Endodermal cell (in vitro differentiated cells): Measurements from ENCODE around the gene DIRAS1. TPM values are rescaled to one million over a fixed set of nuclear protein-coding genes. Genes with fewer than 3 reads are reported as not detected.

ENCODE experiments used
- DNase-seq: peaks from one replicate; pipeline ENCODE4 v3.0.0-alpha.2; 2017
- H3K27ac ChIP-seq: 2 replicates; pipeline ENCODE4 v1.5.1; 2013; ENCODE audit warnings: mild to moderate bottlenecking, low read depth, low read length, moderate library complexity
- H3K27me3 ChIP-seq: 2 replicates; pipeline ENCODE4 v1.6.1; 2013; ENCODE audit warnings: mild to moderate bottlenecking, low read length, moderate library complexity; ENCODE audit not compliant: insufficient read depth, control insufficient read depth, poor library complexity, severe bottlenecking
- H3K36me3 ChIP-seq: 2 replicates; pipeline ENCODE4 v1.7.0; 2013; ENCODE audit warnings: mild to moderate bottlenecking, low read length, moderate library complexity; ENCODE audit not compliant: control insufficient read depth, insufficient read depth
- H3K4me1 ChIP-seq: one replicate; pipeline ENCODE4 v1.7.0; 2013; ENCODE audit warnings: low read length; ENCODE audit not compliant: control insufficient read depth, insufficient read depth
- H3K4me3 ChIP-seq: 2 replicates; pipeline ENCODE4 v1.5.1; 2013; ENCODE audit warnings: mild to moderate bottlenecking, low read length, moderate library complexity
- H3K9ac ChIP-seq: 2 replicates; pipeline ENCODE4 v1.6.1; 2013; ENCODE audit warnings: mild to moderate bottlenecking, low read length, moderate library complexity; ENCODE audit not compliant: poor library complexity, severe bottlenecking; ENCODE audit errors: extremely low read depth
- H3K9me3 ChIP-seq: 2 replicates; pipeline ENCODE4 v1.6.1; 2013; ENCODE audit warnings: mild to moderate bottlenecking, low read length, moderate library complexity; ENCODE audit not compliant: control insufficient read depth
- H3K27ac Mint-ChIP-seq: 2 replicates; pipeline ENCODE4 v1.8.0; 2020; ENCODE audit warnings: mixed read lengths
- H3K27me3 Mint-ChIP-seq: 2 replicates; pipeline ENCODE4 v1.8.0; 2021; ENCODE audit warnings: mild to moderate bottlenecking, mixed read lengths; ENCODE audit not compliant: insufficient read depth
- H3K36me3 Mint-ChIP-seq: 2 replicates; pipeline ENCODE4 v1.8.0; 2020; ENCODE audit warnings: low read depth, mixed read lengths
- H3K4me1 Mint-ChIP-seq: 2 replicates; pipeline ENCODE4 v1.8.0; 2020; ENCODE audit warnings: mixed read lengths
- H3K4me3 Mint-ChIP-seq: 2 replicates; pipeline ENCODE4 v1.8.0; 2020; ENCODE audit warnings: mild to moderate bottlenecking, moderate library complexity, mixed read lengths
- H3K9me3 Mint-ChIP-seq: 2 replicates; pipeline ENCODE4 v1.8.0; 2020; ENCODE audit warnings: mild to moderate bottlenecking, mixed read lengths
- CTCF ChIP-seq: fragments of 200-600 bp; sonication (generic); conservative IDR thresholded peaks from 2 replicates; pipeline ENCODE4 v1.5.0; 2021; ENCODE audit warnings: antibody characterized with exemption, mild to moderate bottlenecking
- WGBS, 2 experiments: methylation state at CpG; one replicate each; pipeline versions ENCODE4 v1.1.5 to v1.1.7; 2013; ENCODE audit warnings: missing lambda C conversion rate in 2 of 2, mixed read lengths in 1 of 2; ENCODE audit not compliant: insufficient coverage in 1 of 2, insufficient read length in 1 of 2; 5-methylcytosine and 5-hydroxymethylcytosine counted together
- total RNA-seq, 2 donors: library from RNA; stranded (reverse); fragmentation: NEBNext Ultra II Directional in 1 of 2; extraction: Animal tissue kit (Norgen Biotek cat#: 25700) in 1 of 2; gene quantifications; 2 replicates in 1 of 2; 3 replicates in 1 of 2; pipeline ENCODE4 v1.2.1, GENCODE V29; 2021

The DIRAS1 gene
- total RNA-seq, 2 donors from 2014 or later = 4.7 to 8.4 TPM

- Mint-ChIP-seq H3K4me1 (no peaks in the 10 kb centered on the region), H3K4me3 (no peak overlapping the region), H3K9me3 (no peaks in the 10 kb centered on the region), H3K27ac (no peak overlapping the region), H3K27me3 (peaks cover 16% of the 10 kb centered on the region), H3K36me3 (no peaks in the 10 kb centered on the region)
- no peaks in the 10 kb centered on the region for H3K27me3 ChIP-seq
- no peak for DNase-seq
- no peak overlapping the region for H3K4me3 ChIP-seq
- no peak for TF ChIP-seq CTCF
- no peak overlapping the region for H3K27ac ChIP-seq
- no peak overlapping the region for H3K9ac ChIP-seq
- H3K36me3 ChIP-seq = no peaks in the 10 kb centered on the region
- no peaks in the 10 kb centered on the region for H3K4me1 ChIP-seq
- WGBS, 2 experiments = 85% methylated on average over 11 to 16 of the region's 16 CpGs
- H3K9me3 ChIP-seq = no peaks in the 10 kb centered on the region
Measured at GRCh38 chr19:2727640-2727944, 6.4 kb upstream of the DIRAS1 start.

GRCh38 chr19:2726904-2727639 is 5.9 kb upstream of the DIRAS1 start:
- Histone ChIP-seq H3K36me3 (no peaks in the 10 kb centered on the region), H3K4me1 (no peaks in the 10 kb centered on the region), H3K9me3 (no peaks in the 10 kb centered on the region), H3K9ac (no peak overlapping the region), H3K27ac (no peak overlapping the region), H3K27me3 (peaks cover 5% of the 10 kb centered on the region), H3K4me3 (no peak overlapping the region)
- DNase-seq = no peak
- H3K27me3 Mint-ChIP-seq = peaks cover 20% of the 10 kb centered on the region
- H3K4me3 Mint-ChIP-seq = no peak overlapping the region
- H3K4me1 Mint-ChIP-seq = no peaks in the 10 kb centered on the region
- no peaks in the 10 kb centered on the region for H3K9me3 Mint-ChIP-seq
- TF ChIP-seq CTCF = peak; percentile 53
- 64 to 69% methylated on average over 6 to 26 of the region's 26 CpGs for WGBS, 2 experiments
- H3K36me3 Mint-ChIP-seq = no peaks in the 10 kb centered on the region
- H3K27ac Mint-ChIP-seq = no peak overlapping the region

- H3K4me3 Mint-ChIP-seq = no peak overlapping the region
- no peak for TF ChIP-seq CTCF
- peaks cover 25% of the 10 kb centered on the region for H3K27me3 Mint-ChIP-seq
- no peaks in the 10 kb centered on the region for H3K9me3 Mint-ChIP-seq
- no peak for DNase-seq
- H3K9me3 ChIP-seq = no peaks in the 10 kb centered on the region
- no peak overlapping the region for H3K27ac ChIP-seq
- WGBS, 2 experiments = 88% methylated on average over 10 to 15 of the region's 15 CpGs
- H3K36me3 ChIP-seq = no peaks in the 10 kb centered on the region
- H3K4me3 ChIP-seq = no peak overlapping the region
- no peaks in the 10 kb centered on the region for H3K4me1 ChIP-seq
- H3K4me1 Mint-ChIP-seq = no peaks in the 10 kb centered on the region
- H3K36me3 Mint-ChIP-seq = no peaks in the 10 kb centered on the region
- no peak overlapping the region for H3K9ac ChIP-seq
- peaks cover 10% of the 10 kb centered on the region for H3K27me3 ChIP-seq
- H3K27ac Mint-ChIP-seq = no peak overlapping the region
Measured at GRCh38 chr19:2726160-2726855, 5.1 kb upstream of the DIRAS1 start.
